Measurements from ENCODE around the gene IRF7. TPM values are rescaled to one million over a fixed set of nuclear protein-coding genes. Genes with fewer than 3 reads are reported as not detected.

The IRF7 gene
- polyA plus RNA-seq, 6 donors from 2014 or later = 28.5 to 89.8 (median 50.2) TPM

- H3K9me3 Mint-ChIP-seq = no peaks in the 10 kb centered on the region
- peak overlapping the region; percentile 41 to 98 (median 92) for H3K27ac Mint-ChIP-seq
- no peaks in the 10 kb centered on the region for H3K36me3 Mint-ChIP-seq
- no peaks in the 10 kb centered on the region for H3K27me3 Mint-ChIP-seq
- peaks cover 11 to 27% (median 13%) of the 10 kb centered on the region in 3 donors for H3K4me1 Mint-ChIP-seq
- DNase-seq = no peak
- H3K4me3 Mint-ChIP-seq = peak overlapping the region; percentile 90 to 96 (median 94)
- no peak for ATAC-seq (ENCODE audit: low read depth in 2 of 2)
Observed at GRCh38 chr11:614623-615503, 887 bp downstream of the IRF7 start.

- H3K36me3 Mint-ChIP-seq = no peaks in the 10 kb centered on the region
- H3K4me1 Mint-ChIP-seq = peaks cover 11 to 27% (median 13%) of the 10 kb centered on the region in 3 donors
- no peaks in the 10 kb centered on the region for H3K27me3 Mint-ChIP-seq
- H3K4me3 Mint-ChIP-seq = peak overlapping the region; percentile 57 to 90 (median 75)
- DNase-seq (no peak), ATAC-seq (ENCODE audit: low read depth in 2 of 2) (no peak)
- H3K9me3 Mint-ChIP-seq = no peaks in the 10 kb centered on the region
- H3K27ac Mint-ChIP-seq = peak overlapping the region in 5 of 6 donors; percentile 41 to 92 (median 66)
Observed at GRCh38 chr11:614021-614622, 1.6 kb downstream of the IRF7 start.

- Mint-ChIP-seq H3K4me1 (peaks cover 11 to 27% (median 13%) of the 10 kb centered on the region in 3 donors), H3K36me3 (no peaks in the 10 kb centered on the region), H3K4me3 (no peak overlapping the region), H3K27me3 (no peaks in the 10 kb centered on the region), H3K27ac (peak overlapping the region in 2 of 6 donors; percentile 76 to 92), H3K9me3 (no peaks in the 10 kb centered on the region)
- DNase-seq (no peak), ATAC-seq (ENCODE audit: low read depth in 2 of 2) (peak in 1 of 2 donors; percentile 9)
Observed at GRCh38 chr11:613369-613968, 2.3 kb downstream of the IRF7 start.

- no peak for DNase-seq
- no peaks in the 10 kb centered on the region for H3K27me3 Mint-ChIP-seq
- H3K9me3 Mint-ChIP-seq = no peaks in the 10 kb centered on the region
- peak overlapping the region in 2 of 6 donors; percentile 36 to 92 for H3K27ac Mint-ChIP-seq
- peak overlapping the region in 2 of 8 donors; percentile 47 to 84 for H3K4me3 Mint-ChIP-seq
- H3K4me1 Mint-ChIP-seq = peaks cover 11 to 27% (median 13%) of the 10 kb centered on the region in 3 donors
- no peaks in the 10 kb centered on the region for H3K36me3 Mint-ChIP-seq
- ATAC-seq (ENCODE audit: low read depth in 2 of 2) = no peak
Observed at GRCh38 chr11:612961-613300, 2.8 kb downstream of the IRF7 start.

GRCh38 chr11:612201-612960, 3.4 kb downstream of the IRF7 start:
- no peaks in the 10 kb centered on the region for H3K36me3 Mint-ChIP-seq
- H3K9me3 Mint-ChIP-seq = no peaks in the 10 kb centered on the region
- ATAC-seq (ENCODE audit: low read depth in 2 of 2) (no peak), DNase-seq (no peak)
- H3K4me1 Mint-ChIP-seq = peaks cover 11 to 27% (median 13%) of the 10 kb centered on the region in 3 donors
- H3K27me3 Mint-ChIP-seq = no peaks in the 10 kb centered on the region
- peak overlapping the region in 4 of 8 donors; percentile 25 to 84 (median 52) for H3K4me3 Mint-ChIP-seq
- peak overlapping the region in 4 of 6 donors; percentile 53 to 90 (median 72) for H3K27ac Mint-ChIP-seq

- DNase-seq (no peak), ATAC-seq (ENCODE audit: low read depth in 2 of 2) (no peak)
- Mint-ChIP-seq H3K4me1 (peaks cover 5 to 22% (median 6%) of the 10 kb centered on the region in 3 donors), H3K27me3 (no peaks in the 10 kb centered on the region), H3K4me3 (peak overlapping the region in 2 of 8 donors; percentile 25 to 58), H3K27ac (peak overlapping the region in 3 of 6 donors; percentile 53 to 95 (median 72)), H3K36me3 (no peaks in the 10 kb centered on the region), H3K9me3 (no peaks in the 10 kb centered on the region)
Observed at GRCh38 chr11:611001-611996, 4.5 kb downstream of the IRF7 start.

GRCh38 chr11:610146-610801, 5.5 kb downstream of the IRF7 start:
- no peaks in the 10 kb centered on the region for H3K27me3 Mint-ChIP-seq
- ATAC-seq (ENCODE audit: low read depth in 2 of 2) = no peak
- H3K4me3 Mint-ChIP-seq = peak overlapping the region in 1 of 8 donors; percentile 58
- no peaks in the 10 kb centered on the region for H3K36me3 Mint-ChIP-seq
- DNase-seq = no peak
- H3K27ac Mint-ChIP-seq = peak overlapping the region in 2 of 6 donors; percentile 11 to 34
- no peaks in the 10 kb centered on the region for H3K9me3 Mint-ChIP-seq
- peaks cover 0 to 12% (median 0%) of the 10 kb centered on the region in 3 donors for H3K4me1 Mint-ChIP-seq

- Mint-ChIP-seq H3K4me3 (no peak overlapping the region), H3K27me3 (no peaks in the 10 kb centered on the region), H3K9me3 (no peaks in the 10 kb centered on the region), H3K4me1 (peaks cover 0 to 7% (median 0%) of the 10 kb centered on the region in 3 donors), H3K36me3 (no peaks in the 10 kb centered on the region), H3K27ac (peak overlapping the region in 1 of 6 donors; percentile 34)
- ATAC-seq (ENCODE audit: low read depth in 2 of 2) = no peak
- DNase-seq = no peak
Observed at GRCh38 chr11:609341-609811, 6.4 kb downstream of the IRF7 start.

GRCh38 chr11:608791-609251, 6.9 kb downstream of the IRF7 start:
- H3K9me3 Mint-ChIP-seq = no peaks in the 10 kb centered on the region
- no peak for ATAC-seq (ENCODE audit: low read depth in 2 of 2)
- peaks cover 0 to 4% (median 0%) of the 10 kb centered on the region in 3 donors for H3K4me1 Mint-ChIP-seq
- no peak for DNase-seq
- peak overlapping the region in 1 of 6 donors; percentile 44 for H3K27ac Mint-ChIP-seq
- H3K27me3 Mint-ChIP-seq = no peaks in the 10 kb centered on the region
- H3K4me3 Mint-ChIP-seq = no peak overlapping the region
- no peaks in the 10 kb centered on the region for H3K36me3 Mint-ChIP-seq

GRCh38 chr11:607971-608659, 7.6 kb downstream of the IRF7 start:
- ATAC-seq (ENCODE audit: low read depth in 2 of 2) (no peak), DNase-seq (no peak)
- H3K9me3 Mint-ChIP-seq = no peaks in the 10 kb centered on the region
- peak overlapping the region in 1 of 6 donors; percentile 66 for H3K27ac Mint-ChIP-seq
- H3K36me3 Mint-ChIP-seq = no peaks in the 10 kb centered on the region
- H3K4me1 Mint-ChIP-seq = peaks cover 0 to 4% (median 0%) of the 10 kb centered on the region in 3 donors
- no peaks in the 10 kb centered on the region for H3K27me3 Mint-ChIP-seq
- H3K4me3 Mint-ChIP-seq = no peak overlapping the region
